WI38 (cell line): Measurements from ENCODE around the gene UQCRQ.

ENCODE experiments used
- H3K4me3 ChIP-seq: 2 replicates; pipeline ENCODE4 v1.5.1; 2011; ENCODE audit warnings: low read depth, mild to moderate bottlenecking, control low read depth, low read length
- CTCF ChIP-seq: IDR thresholded peaks from 2 replicates; pipeline ENCODE4 v1.5.1; 2012; ENCODE audit warnings: low read depth, mild to moderate bottlenecking, control low read depth, low read length

The UQCRQ gene

GRCh38 chr5:132866342-132867045 lies at the start of gene UQCRQ, which contains the start of gene GDF9:
UQCRQ (plus strand) TSS chr5:132866642; CDS start chr5:132866882, 240 bp downstream.
GDF9 (minus strand) TSS chr5:132866469; CDS start chr5:132864533, 1,936 bp downstream.
- no peak for TF ChIP-seq CTCF
- peak within 1 kb of the TSS; percentile 94 for H3K4me3 ChIP-seq

GRCh38 chr5:132817011-132817410 lies 49.4 kb upstream of the UQCRQ start:
- H3K4me3 ChIP-seq, result no peak overlapping the region
- TF ChIP-seq CTCF, result no peak

GRCh38 chr5:132819468-132819867 lies 47.0 kb upstream of the UQCRQ start:
- H3K4me3 ChIP-seq, result no peak overlapping the region
- TF ChIP-seq CTCF, result no peak

DNA sequence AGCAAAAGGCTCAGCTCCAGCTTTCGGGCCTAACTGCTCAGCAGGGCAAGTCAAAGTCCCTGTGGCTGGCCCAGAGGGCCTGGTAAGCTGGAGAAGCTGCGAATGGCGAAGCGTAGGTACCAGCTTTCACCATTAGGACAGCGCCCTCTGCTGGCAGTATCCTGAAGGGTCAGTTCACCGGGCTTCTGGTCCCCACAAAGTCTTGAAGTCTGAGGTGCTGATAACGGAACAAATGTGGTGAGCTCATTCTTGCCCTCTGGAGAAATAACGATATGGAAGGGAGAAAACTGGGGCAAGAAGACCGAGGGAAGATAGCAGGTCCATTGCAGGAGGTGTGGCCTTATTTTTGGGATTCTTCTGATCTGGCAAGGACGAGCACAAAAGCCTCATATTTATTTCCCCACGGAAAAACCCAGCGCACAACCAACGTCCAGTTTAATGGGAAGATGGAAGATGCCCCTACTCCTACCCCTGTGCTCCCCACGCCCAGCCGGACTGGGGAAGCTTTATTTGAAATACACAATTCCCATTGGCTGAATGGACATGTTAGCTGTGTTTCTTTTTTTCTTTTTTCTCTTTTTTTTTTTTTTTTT lies 46.2 kb upstream of the UQCRQ start:
- no peak overlapping the region for H3K4me3 ChIP-seq
- peak; percentile 78 for TF ChIP-seq CTCF

DNA sequence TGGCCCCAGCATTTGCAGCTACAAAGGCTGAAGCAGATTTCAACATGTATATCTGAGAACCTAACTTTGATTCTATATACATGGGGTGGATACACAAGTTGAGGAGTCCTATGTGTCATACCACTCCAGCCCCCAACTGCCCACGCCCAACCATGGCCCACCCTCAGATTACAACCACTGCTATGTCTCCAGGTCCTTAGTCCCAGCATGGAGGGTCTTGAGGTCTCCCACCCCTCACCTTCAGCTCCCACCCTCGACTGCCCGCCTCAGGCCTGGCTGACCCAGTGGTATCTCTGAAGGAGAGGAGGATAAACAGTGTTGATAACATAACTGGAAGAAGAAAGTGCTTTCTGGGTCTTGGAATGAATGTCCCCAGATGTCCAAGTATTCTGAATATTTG lies 45.1 kb upstream of the UQCRQ start:
- H3K4me3 ChIP-seq, result no peak overlapping the region
- TF ChIP-seq CTCF, result no peak

- no peak for TF ChIP-seq CTCF
- H3K4me3 ChIP-seq, result no peak overlapping the region
Measured at GRCh38 chr5:132821791-132822190, 44.7 kb upstream of the UQCRQ start.
